H1 (cell line): ENCODE results near the gene GOLGA6L9.

Experiments used
- CHD1 ChIP-seq: IDR thresholded peaks from 2 replicates; pipeline ENCODE4 v1.6.1; 2012; ENCODE audit warnings: low read depth, low read length, improper control_type of control experiment
- CREB1 ChIP-seq: IDR thresholded peaks from 2 replicates; pipeline ENCODE4 v1.6.1; 2012; ENCODE audit warnings: inconsistent platforms
- CTCF ChIP-seq, 3 experiments: IDR thresholded peaks; 1 replicate in 2 of 3; 2 replicates in 1 of 3; pipeline versions ENCODE4 v1.5.1 to v1.6.1; 2011; ENCODE audit warnings: low read length in 3 of 3, mild to moderate bottlenecking in 3 of 3, inconsistent platforms in 2 of 3, low read depth in 1 of 3, moderate library complexity in 1 of 3; ENCODE audit not compliant: insufficient read depth in 1 of 3; ENCODE audit errors: control extremely low read depth in 1 of 3
- EGR1 ChIP-seq: IDR thresholded peaks from 2 replicates; pipeline ENCODE4 v1.6.1; 2011; ENCODE audit warnings: low read depth, low read length, borderline replicate concordance
- HDAC6 ChIP-seq: IDR thresholded peaks from one replicate; pipeline ENCODE4 v1.7.1; 2012; ENCODE audit warnings: low read depth, mild to moderate bottlenecking, inconsistent platforms, low read length, moderate library complexity
- KDM1A ChIP-seq: fragments of 200-600, 300-600 bp; sonication (generic); IDR thresholded peaks from 2 replicates; pipeline ENCODE4 v1.7.1; 2016; ENCODE audit warnings: mild to moderate bottlenecking, low read length, borderline replicate concordance
- POLR2AphosphoS5 ChIP-seq: IDR thresholded peaks from 2 replicates; pipeline ENCODE4 v1.6.1; 2011; ENCODE audit warnings: low read depth, low read length
- RAD21 ChIP-seq, 2 experiments: IDR thresholded peaks in 1 of 2; conservative IDR thresholded peaks in 1 of 2; 2 replicates each; pipeline ENCODE4 v1.6.1; 2011; ENCODE audit warnings: low read depth in 2 of 2, low read length in 2 of 2, improper control_type of control experiment in 1 of 2, inconsistent platforms in 1 of 2, mild to moderate bottlenecking in 1 of 2, moderate library complexity in 1 of 2
- RNF2 ChIP-seq: fragments of 200-900, 300-1000 bp; sonication (generic); IDR thresholded peaks from 2 replicates; pipeline ENCODE4 v1.7.1; 2016; ENCODE audit warnings: borderline replicate concordance, low read depth, mild to moderate bottlenecking, antibody characterized with exemption, low read length; ENCODE audit not compliant: poor library complexity, severe bottlenecking; ENCODE audit errors: missing control alignments
- RXRA ChIP-seq: IDR thresholded peaks from 2 replicates; pipeline ENCODE4 v1.6.1; 2011; ENCODE audit warnings: low read depth, mild to moderate bottlenecking, low read length, moderate library complexity; ENCODE audit not compliant: insufficient read depth
- TCF12 ChIP-seq: IDR thresholded peaks from 2 replicates; pipeline ENCODE4 v1.6.1; 2011; ENCODE audit warnings: low read depth, mild to moderate bottlenecking, low read length
- YY1 ChIP-seq: IDR thresholded peaks from 2 replicates; pipeline ENCODE4 v1.6.1; 2011; ENCODE audit warnings: low read depth, mild to moderate bottlenecking, low read length

- TF ChIP-seq RXRA, result no peak
- TF ChIP-seq RAD21 (IDR thresholded peaks at IDR 0.05 in 1 of 2, conservative IDR thresholded peaks at IDR 0.05 in 1 of 2; ENCODE audit: low read depth in 2 of 2, low read length in 2 of 2), result no peak
- no peak for TF ChIP-seq POLR2AphosphoS5
- no peak for TF ChIP-seq CTCF (IDR thresholded peaks at IDR 0.05; ENCODE audit: control extremely low read depth in 1 of 3, insufficient read depth in 1 of 3, low read depth in 1 of 3, low read length in 3 of 3)
- no peak for TF ChIP-seq KDM1A
- TF ChIP-seq HDAC6, result no peak
- TF ChIP-seq YY1, result no peak
- TF ChIP-seq EGR1, result no peak
- TF ChIP-seq CHD1, result no peak
- TF ChIP-seq CREB1, result no peak
- TF ChIP-seq TCF12, result no peak
- TF ChIP-seq RNF2, result no peak
These were observed 30.8 kb upstream of the GOLGA6L9 start for GRCh38 chr15:82398785-82399184.
